Measurements from ENCODE around the gene FEM1A.

FEM1A gene

DNA sequence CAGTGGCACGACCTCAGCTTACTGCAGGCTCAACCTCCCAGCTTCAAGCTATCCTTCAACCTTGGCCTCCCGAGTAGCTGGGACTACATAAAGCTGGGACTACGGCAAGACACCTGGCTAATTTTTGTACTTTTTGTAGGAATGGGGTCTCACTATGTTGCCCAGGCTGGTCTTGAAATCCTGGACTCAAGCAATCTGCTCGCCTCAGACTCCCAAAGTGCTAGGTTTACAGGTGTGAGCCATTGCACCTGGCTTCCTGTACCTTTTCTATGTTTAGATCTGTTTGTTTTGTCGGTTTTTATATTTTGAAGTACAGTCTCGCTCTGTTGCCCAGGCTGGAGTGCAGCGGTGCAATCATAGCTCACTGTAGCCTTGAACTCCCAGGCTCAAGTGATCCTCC, 57.5 kb downstream of the FEM1A start:
- H3K36me3 Mint-ChIP-seq (ENCODE audit: insufficient read depth), result peaks cover 24% of the 10 kb centered on the region
- DNase-seq (ENCODE audit: low spot score in 2 of 2) (no peak), ATAC-seq (replicated peaks; ENCODE audit: extremely low read depth, poor library complexity, severe bottlenecking) (no peak)
- no peaks in the 10 kb centered on the region for H3K4me1 Mint-ChIP-seq
- no peak overlapping the region for H3K27ac Mint-ChIP-seq (ENCODE audit: low read depth)
- no peaks in the 10 kb centered on the region for H3K9me3 Mint-ChIP-seq
- no peaks in the 10 kb centered on the region for H3K27me3 Mint-ChIP-seq
- no peak overlapping the region for H3K4me3 Mint-ChIP-seq

Measured in central memory CD8-positive, alpha-beta T cell (primary cell).